ENCODE data around the gene AGFG1.

The AGFG1 gene

DNA sequence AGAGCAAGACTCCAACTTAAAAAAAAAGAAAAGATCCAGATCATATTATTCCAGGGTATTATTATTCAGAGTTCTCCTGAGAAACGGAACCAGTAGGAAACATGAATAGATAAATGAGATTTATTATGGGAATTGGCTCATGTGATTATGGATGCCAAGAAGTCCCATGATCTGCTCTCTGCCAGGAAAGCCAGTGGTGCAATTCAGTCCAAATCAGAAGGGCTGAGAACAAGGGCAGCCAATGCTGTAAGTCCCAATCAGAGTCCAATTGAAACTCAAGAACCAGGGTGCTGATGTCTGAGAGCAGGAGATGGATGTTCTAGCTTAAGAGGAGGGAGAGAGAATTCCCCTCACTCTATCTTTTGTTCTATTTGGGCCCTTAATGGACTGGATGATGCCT lies 134.5 kb downstream of the AGFG1 start:
- TF ChIP-seq CSDC2 (CRISPR knock-in tag; IDR thresholded peaks at IDR 0.05) (no peak), OSR1 (CRISPR knock-in tag; IDR thresholded peaks at IDR 0.05) (no peak), ESRRG (CRISPR knock-in tag; IDR thresholded peaks at IDR 0.05) (no peak), ISL1 (CRISPR knock-in tag; IDR thresholded peaks at IDR 0.05) (no peak), BACH2 (CRISPR knock-in tag; IDR thresholded peaks at IDR 0.05; ENCODE audit: borderline replicate concordance) (no peak), GLIS3 (CRISPR knock-in tag; IDR thresholded peaks at IDR 0.05) (no peak), SNAI2 (CRISPR knock-in tag; IDR thresholded peaks at IDR 0.05) (no peak), ARNTL (CRISPR knock-in tag; IDR thresholded peaks at IDR 0.05; ENCODE audit: borderline replicate concordance, low read depth) (no peak), ZFP30 (CRISPR knock-in tag; IDR thresholded peaks at IDR 0.05) (no peak), PPARA (CRISPR knock-in tag; IDR thresholded peaks at IDR 0.05; ENCODE audit: borderline replicate concordance) (no peak), RARB (CRISPR knock-in tag; IDR thresholded peaks at IDR 0.05) (no peak)
- TF ChIP-seq, protein P1, sequence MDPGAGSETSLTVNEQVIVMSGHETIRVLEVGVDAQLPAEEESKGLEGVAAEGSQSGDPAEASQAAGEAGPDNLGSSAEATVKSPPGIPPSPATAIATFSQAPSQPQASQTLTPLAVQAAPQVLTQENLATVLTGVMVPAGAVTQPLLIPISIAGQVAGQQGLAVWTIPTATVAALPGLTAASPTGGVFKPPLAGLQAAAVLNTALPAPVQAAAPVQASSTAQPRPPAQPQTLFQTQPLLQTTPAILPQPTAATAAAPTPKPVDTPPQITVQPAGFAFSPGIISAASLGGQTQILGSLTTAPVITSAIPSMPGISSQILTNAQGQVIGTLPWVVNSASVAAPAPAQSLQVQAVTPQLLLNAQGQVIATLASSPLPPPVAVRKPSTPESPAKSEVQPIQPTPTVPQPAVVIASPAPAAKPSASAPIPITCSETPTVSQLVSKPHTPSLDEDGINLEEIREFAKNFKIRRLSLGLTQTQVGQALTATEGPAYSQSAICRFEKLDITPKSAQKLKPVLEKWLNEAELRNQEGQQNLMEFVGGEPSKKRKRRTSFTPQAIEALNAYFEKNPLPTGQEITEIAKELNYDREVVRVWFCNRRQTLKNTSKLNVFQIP (CRISPR knock-in tag; IDR thresholded peaks at IDR 0.05; ENCODE audit: borderline replicate concordance, low read depth) = no peak
- TF ChIP-seq, protein P2, sequence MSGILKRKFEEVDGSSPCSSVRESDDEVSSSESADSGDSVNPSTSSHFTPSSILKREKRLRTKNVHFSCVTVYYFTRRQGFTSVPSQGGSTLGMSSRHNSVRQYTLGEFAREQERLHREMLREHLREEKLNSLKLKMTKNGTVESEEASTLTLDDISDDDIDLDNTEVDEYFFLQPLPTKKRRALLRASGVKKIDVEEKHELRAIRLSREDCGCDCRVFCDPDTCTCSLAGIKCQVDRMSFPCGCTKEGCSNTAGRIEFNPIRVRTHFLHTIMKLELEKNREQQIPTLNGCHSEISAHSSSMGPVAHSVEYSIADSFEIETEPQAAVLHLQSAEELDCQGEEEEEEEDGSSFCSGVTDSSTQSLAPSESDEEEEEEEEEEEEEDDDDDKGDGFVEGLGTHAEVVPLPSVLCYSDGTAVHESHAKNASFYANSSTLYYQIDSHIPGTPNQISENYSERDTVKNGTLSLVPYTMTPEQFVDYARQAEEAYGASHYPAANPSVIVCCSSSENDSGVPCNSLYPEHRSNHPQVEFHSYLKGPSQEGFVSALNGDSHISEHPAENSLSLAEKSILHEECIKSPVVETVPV (CRISPR knock-in tag; IDR thresholded peaks at IDR 0.05) = no peak
- TF ChIP-seq, protein P3, sequence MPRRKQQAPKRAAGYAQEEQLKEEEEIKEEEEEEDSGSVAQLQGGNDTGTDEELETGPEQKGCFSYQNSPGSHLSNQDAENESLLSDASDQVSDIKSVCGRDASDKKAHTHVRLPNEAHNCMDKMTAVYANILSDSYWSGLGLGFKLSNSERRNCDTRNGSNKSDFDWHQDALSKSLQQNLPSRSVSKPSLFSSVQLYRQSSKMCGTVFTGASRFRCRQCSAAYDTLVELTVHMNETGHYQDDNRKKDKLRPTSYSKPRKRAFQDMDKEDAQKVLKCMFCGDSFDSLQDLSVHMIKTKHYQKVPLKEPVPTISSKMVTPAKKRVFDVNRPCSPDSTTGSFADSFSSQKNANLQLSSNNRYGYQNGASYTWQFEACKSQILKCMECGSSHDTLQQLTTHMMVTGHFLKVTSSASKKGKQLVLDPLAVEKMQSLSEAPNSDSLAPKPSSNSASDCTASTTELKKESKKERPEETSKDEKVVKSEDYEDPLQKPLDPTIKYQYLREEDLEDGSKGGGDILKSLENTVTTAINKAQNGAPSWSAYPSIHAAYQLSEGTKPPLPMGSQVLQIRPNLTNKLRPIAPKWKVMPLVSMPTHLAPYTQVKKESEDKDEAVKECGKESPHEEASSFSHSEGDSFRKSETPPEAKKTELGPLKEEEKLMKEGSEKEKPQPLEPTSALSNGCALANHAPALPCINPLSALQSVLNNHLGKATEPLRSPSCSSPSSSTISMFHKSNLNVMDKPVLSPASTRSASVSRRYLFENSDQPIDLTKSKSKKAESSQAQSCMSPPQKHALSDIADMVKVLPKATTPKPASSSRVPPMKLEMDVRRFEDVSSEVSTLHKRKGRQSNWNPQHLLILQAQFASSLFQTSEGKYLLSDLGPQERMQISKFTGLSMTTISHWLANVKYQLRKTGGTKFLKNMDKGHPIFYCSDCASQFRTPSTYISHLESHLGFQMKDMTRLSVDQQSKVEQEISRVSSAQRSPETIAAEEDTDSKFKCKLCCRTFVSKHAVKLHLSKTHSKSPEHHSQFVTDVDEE (CRISPR knock-in tag; IDR thresholded peaks at IDR 0.05) = no peak
- TF ChIP-seq, protein P4, sequence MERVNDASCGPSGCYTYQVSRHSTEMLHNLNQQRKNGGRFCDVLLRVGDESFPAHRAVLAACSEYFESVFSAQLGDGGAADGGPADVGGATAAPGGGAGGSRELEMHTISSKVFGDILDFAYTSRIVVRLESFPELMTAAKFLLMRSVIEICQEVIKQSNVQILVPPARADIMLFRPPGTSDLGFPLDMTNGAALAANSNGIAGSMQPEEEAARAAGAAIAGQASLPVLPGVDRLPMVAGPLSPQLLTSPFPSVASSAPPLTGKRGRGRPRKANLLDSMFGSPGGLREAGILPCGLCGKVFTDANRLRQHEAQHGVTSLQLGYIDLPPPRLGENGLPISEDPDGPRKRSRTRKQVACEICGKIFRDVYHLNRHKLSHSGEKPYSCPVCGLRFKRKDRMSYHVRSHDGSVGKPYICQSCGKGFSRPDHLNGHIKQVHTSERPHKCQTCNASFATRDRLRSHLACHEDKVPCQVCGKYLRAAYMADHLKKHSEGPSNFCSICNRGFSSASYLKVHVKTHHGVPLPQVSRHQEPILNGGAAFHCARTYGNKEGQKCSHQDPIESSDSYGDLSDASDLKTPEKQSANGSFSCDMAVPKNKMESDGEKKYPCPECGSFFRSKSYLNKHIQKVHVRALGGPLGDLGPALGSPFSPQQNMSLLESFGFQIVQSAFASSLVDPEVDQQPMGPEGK (CRISPR knock-in tag; IDR thresholded peaks at IDR 0.05; ENCODE audit: borderline replicate concordance) = no peak
- ATAC-seq = no peak

DNA sequence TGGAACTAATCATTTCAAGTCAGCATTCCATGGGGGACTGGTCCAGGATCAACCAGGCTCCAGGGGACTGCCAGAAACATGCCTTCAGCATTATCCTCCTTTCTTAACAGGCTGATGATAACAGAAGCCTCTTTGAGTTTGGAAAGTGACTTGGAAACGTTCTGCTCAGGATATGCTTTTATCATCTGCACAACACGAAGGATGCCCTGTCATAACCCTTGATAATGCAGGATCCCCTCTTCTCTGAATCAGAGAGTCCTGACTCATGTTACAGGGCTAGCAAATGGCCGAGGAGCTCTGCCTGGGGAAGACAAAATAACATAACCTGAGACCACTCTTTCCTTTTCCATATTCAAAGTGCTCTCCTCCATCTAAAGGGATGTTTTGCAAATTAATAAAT lies 136.0 kb downstream of the AGFG1 start:
- peak; percentile 53 for ATAC-seq
- no peak for TF ChIP-seq SNAI2 (CRISPR knock-in tag; IDR thresholded peaks at IDR 0.05)
- no peak for TF ChIP-seq TOX (CRISPR knock-in tag; IDR thresholded peaks at IDR 0.05; ENCODE audit: borderline replicate concordance)
- TF ChIP-seq ISL1 (CRISPR knock-in tag; IDR thresholded peaks at IDR 0.05) = no peak
- TF ChIP-seq, protein P3 (CRISPR knock-in tag; IDR thresholded peaks at IDR 0.05) = no peak
- TF ChIP-seq TCF4 (CRISPR knock-in tag; IDR thresholded peaks at IDR 0.05; ENCODE audit: borderline replicate concordance) = no peak
- no peak for TF ChIP-seq ESRRG (CRISPR knock-in tag; IDR thresholded peaks at IDR 0.05)
- TF ChIP-seq ARNTL (CRISPR knock-in tag; IDR thresholded peaks at IDR 0.05; ENCODE audit: borderline replicate concordance, low read depth) = no peak
- no peak for TF ChIP-seq ZFP30 (CRISPR knock-in tag; IDR thresholded peaks at IDR 0.05)
- TF ChIP-seq PPARA (CRISPR knock-in tag; IDR thresholded peaks at IDR 0.05; ENCODE audit: borderline replicate concordance) = no peak
- TF ChIP-seq ZFP3 (CRISPR knock-in tag; IDR thresholded peaks at IDR 0.05) = no peak
- TF ChIP-seq ZNF565 (CRISPR knock-in tag; conservative IDR thresholded peaks at IDR 0.05; ENCODE audit: low read depth) = no peak
- TF ChIP-seq ZNF70 (CRISPR knock-in tag; IDR thresholded peaks at IDR 0.05) = no peak
- TF ChIP-seq OSR1 (CRISPR knock-in tag; IDR thresholded peaks at IDR 0.05) = no peak
- TF ChIP-seq, protein P2 (CRISPR knock-in tag; IDR thresholded peaks at IDR 0.05) = no peak
